KMS-11 (cell line): Measurements from ENCODE around the gene SYNE3.

Experiments
- H2AFZ ChIP-seq: fragments of 200-600 bp; sonication (generic); 2 replicates; pipeline ENCODE4 v1.6.1; 2016; ENCODE audit warnings: antibody characterized with exemption, mixed run types, low read depth
- H3K27ac ChIP-seq: fragments of 200-600 bp; sonication (generic); 2 replicates; pipeline ENCODE4 v1.6.1; 2016; ENCODE audit warnings: mild to moderate bottlenecking, mixed run types
- H3K27me3 ChIP-seq: fragments of 200-600 bp; sonication (generic); 2 replicates; pipeline ENCODE4 v1.6.1; 2017; ENCODE audit warnings: mild to moderate bottlenecking, low read depth, mixed run types, moderate library complexity; ENCODE audit not compliant: insufficient read depth
- H3K36me3 ChIP-seq: fragments of 200-600 bp; sonication (generic); 2 replicates; pipeline ENCODE4 v1.6.1; 2017; ENCODE audit warnings: mild to moderate bottlenecking, mixed run types; ENCODE audit not compliant: insufficient read depth
- H3K4me1 ChIP-seq: fragments of 200-600 bp; sonication (generic); 2 replicates; pipeline ENCODE4 v1.6.1; 2016; ENCODE audit warnings: mild to moderate bottlenecking, low read depth, mixed run types; ENCODE audit not compliant: poor library complexity, severe bottlenecking
- H3K4me2 ChIP-seq: fragments of 200-600 bp; sonication (generic); 2 replicates; pipeline ENCODE4 v1.7.0; 2016; ENCODE audit warnings: mild to moderate bottlenecking, mixed run types
- H3K4me3 ChIP-seq: fragments of 200-600 bp; sonication (generic); IDR thresholded peaks from 2 replicates; pipeline ENCODE4 v1.6.1; 2017; ENCODE audit warnings: low read depth, low read length, mixed read lengths; ENCODE audit not compliant: insufficient read depth
- H3K79me2 ChIP-seq: fragments of 200-600 bp; sonication (generic); 2 replicates; pipeline ENCODE4 v1.6.1; 2016; ENCODE audit warnings: low read depth, mixed run types; ENCODE audit not compliant: insufficient read depth
- H3K9ac ChIP-seq: fragments of 200-600 bp; sonication (generic); 2 replicates; pipeline ENCODE4 v1.6.1; 2016; ENCODE audit warnings: mild to moderate bottlenecking, mixed run types
- H4K20me1 ChIP-seq: fragments of 200-600 bp; sonication (generic); 2 replicates; pipeline ENCODE4 v1.6.1; 2016; ENCODE audit warnings: mild to moderate bottlenecking, mixed run types; ENCODE audit not compliant: insufficient read depth
- TF ChIP-seq, protein P1 (sequence below): fragments of 200-600 bp; sonication (generic); conservative IDR thresholded peaks from 2 replicates; pipeline ENCODE4 v1.6.1; 2017; ENCODE audit warnings: low read depth, mild to moderate bottlenecking, antibody characterized with exemption, low read length, moderate library complexity, mixed read lengths

Gene SYNE3

GRCh38 chr14:95526483-95527386 is 10.3 kb upstream of the SYNE3 start:
- peaks cover 6% of the 10 kb centered on the region for H3K4me1 ChIP-seq
- no peak overlapping the region for H3K4me2 ChIP-seq
- H3K79me2 ChIP-seq: peaks cover 14% of the 10 kb centered on the region
- no peaks in the 10 kb centered on the region for H3K36me3 ChIP-seq
- TF ChIP-seq, protein P1, sequence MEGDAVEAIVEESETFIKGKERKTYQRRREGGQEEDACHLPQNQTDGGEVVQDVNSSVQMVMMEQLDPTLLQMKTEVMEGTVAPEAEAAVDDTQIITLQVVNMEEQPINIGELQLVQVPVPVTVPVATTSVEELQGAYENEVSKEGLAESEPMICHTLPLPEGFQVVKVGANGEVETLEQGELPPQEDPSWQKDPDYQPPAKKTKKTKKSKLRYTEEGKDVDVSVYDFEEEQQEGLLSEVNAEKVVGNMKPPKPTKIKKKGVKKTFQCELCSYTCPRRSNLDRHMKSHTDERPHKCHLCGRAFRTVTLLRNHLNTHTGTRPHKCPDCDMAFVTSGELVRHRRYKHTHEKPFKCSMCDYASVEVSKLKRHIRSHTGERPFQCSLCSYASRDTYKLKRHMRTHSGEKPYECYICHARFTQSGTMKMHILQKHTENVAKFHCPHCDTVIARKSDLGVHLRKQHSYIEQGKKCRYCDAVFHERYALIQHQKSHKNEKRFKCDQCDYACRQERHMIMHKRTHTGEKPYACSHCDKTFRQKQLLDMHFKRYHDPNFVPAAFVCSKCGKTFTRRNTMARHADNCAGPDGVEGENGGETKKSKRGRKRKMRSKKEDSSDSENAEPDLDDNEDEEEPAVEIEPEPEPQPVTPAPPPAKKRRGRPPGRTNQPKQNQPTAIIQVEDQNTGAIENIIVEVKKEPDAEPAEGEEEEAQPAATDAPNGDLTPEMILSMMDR: no peak
- H4K20me1 ChIP-seq: no peaks in the 10 kb centered on the region
- H3K9ac ChIP-seq: no peak overlapping the region
- no peak overlapping the region for H3K27ac ChIP-seq
- H3K4me3 ChIP-seq: no peak overlapping the region
- no peak overlapping the region for H2AFZ ChIP-seq
- no peaks in the 10 kb centered on the region for H3K27me3 ChIP-seq

- no peaks in the 10 kb centered on the region for H4K20me1 ChIP-seq
- no peaks in the 10 kb centered on the region for H3K36me3 ChIP-seq
- no peaks in the 10 kb centered on the region for H3K27me3 ChIP-seq
- H3K4me1 ChIP-seq: peaks cover 4% of the 10 kb centered on the region
- H2AFZ ChIP-seq: no peak overlapping the region
- peaks cover 7% of the 10 kb centered on the region; the same call in 1 of the 2 replicates for H3K79me2 ChIP-seq
- no peak overlapping the region for H3K27ac ChIP-seq
- no peak overlapping the region for H3K9ac ChIP-seq
- H3K4me2 ChIP-seq: no peak overlapping the region
- no peak overlapping the region for H3K4me3 ChIP-seq
- TF ChIP-seq, protein P1: no peak
Observed at GRCh38 chr14:95525999-95526398, 9.5 kb upstream of the SYNE3 start.

DNA sequence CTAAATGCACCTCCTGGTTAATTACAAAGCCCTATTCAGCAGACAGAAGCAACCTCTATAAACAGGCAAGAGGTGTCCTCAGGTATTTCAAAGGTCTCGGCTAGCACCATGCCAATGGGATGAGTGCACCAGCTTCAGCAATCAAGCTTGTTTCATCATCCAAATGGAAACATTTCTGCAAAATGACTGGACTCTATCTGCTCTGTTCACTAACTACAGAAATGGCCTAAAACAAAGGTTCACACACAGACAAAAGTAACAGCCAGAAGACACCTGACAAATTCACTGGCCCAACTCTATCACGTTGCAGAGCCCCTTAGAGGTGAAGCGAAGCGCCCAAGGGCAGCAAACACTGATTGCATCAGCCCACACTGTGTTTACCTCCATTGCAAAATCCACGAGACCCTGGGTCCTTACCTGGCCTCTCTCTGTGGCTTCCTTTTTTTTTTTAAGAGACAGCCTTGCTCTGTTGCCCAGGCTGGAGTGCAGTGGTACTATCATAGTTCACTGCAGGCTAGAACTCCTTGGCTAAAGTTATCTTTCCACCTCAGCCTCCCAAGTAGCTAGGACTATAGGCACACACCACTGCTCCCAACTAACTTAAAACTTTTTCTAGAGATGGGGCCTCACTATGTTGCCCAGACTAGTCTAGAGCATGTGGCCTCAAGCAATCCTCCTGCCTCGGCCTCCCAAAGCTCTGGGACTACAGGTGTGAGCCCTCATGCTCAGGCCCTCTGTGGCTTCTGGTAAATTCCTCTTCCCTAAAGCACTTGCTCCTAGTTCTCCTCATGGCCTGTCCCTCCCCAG is 8.5 kb upstream of the SYNE3 start:
- H3K79me2 ChIP-seq: no peaks in the 10 kb centered on the region; the same call in 1 of the 2 replicates
- TF ChIP-seq, protein P1: no peak
- no peak overlapping the region for H3K27ac ChIP-seq
- H3K36me3 ChIP-seq: no peaks in the 10 kb centered on the region
- no peak overlapping the region for H3K9ac ChIP-seq
- H3K4me2 ChIP-seq: no peak overlapping the region
- H3K27me3 ChIP-seq: no peaks in the 10 kb centered on the region
- peaks cover 14% of the 10 kb centered on the region for H3K4me1 ChIP-seq
- H4K20me1 ChIP-seq: no peaks in the 10 kb centered on the region
- H3K4me3 ChIP-seq: no peak overlapping the region
- no peak overlapping the region for H2AFZ ChIP-seq

- Histone ChIP-seq H3K4me1 (peaks cover 24% of the 10 kb centered on the region), H3K79me2 (no peaks in the 10 kb centered on the region), H3K4me3 (no peak overlapping the region), H3K36me3 (no peaks in the 10 kb centered on the region), H3K27me3 (no peaks in the 10 kb centered on the region), H4K20me1 (no peaks in the 10 kb centered on the region), H3K27ac (no peak overlapping the region), H3K9ac (no peak overlapping the region), H2AFZ (no peak overlapping the region), H3K4me2 (no peak overlapping the region)
- TF ChIP-seq, protein P1: no peak
Observed at GRCh38 chr14:95523815-95524448, 7.5 kb upstream of the SYNE3 start.
